A549 (cell line): ENCODE measurements around the gene BABAM2.

Experiments
- BHLHE40 ChIP-seq: IDR thresholded peaks from 2 replicates; pipeline ENCODE4 v1.6.1; 2012; ENCODE audit warnings: low read depth, low read length, inconsistent platforms
- CTCF ChIP-seq: fragments of >200 bp; sonication (Bioruptor Twin); formaldehyde crosslinking; IDR thresholded peaks from 3 replicates; pipeline ENCODE4 v1.5.1; 2016
- ELK1 ChIP-seq: fragments of 150-350 bp; IDR thresholded peaks from 2 replicates; pipeline ENCODE4 v1.6.1; 2014; ENCODE audit warnings: low read depth, mild to moderate bottlenecking, low read length
- EP300 ChIP-seq, 2 experiments: fragments of >200 bp; sonication (Bioruptor Twin); formaldehyde crosslinking; IDR thresholded peaks; 2 replicates in 1 of 2; 3 replicates in 1 of 2; pipeline ENCODE4 v1.6.1; 2016 to 2017
- HOXA7 ChIP-seq: fragments of 250-450 bp; sonication (Bioruptor Pico); IDR thresholded peaks from 2 replicates; pipeline ENCODE4 v1.5.0; 2020; ENCODE audit warnings: mild to moderate bottlenecking, moderate library complexity
- MAFK ChIP-seq: fragments of 450-650 bp; IDR thresholded peaks from 2 replicates; pipeline ENCODE4 v1.6.1; 2014; ENCODE audit not compliant: partially characterized antibody
- MAX ChIP-seq: IDR thresholded peaks from 2 replicates; pipeline ENCODE4 v1.6.1; 2012
- POLR2A ChIP-seq: IDR thresholded peaks from 2 replicates; pipeline ENCODE4 v1.6.1; 2012; ENCODE audit warnings: mild to moderate bottlenecking, low read length
- RAD21 ChIP-seq, 2 experiments: fragments of >200 bp in 1 of 2; sonication (Bioruptor Twin) in 1 of 2; formaldehyde crosslinking in 1 of 2; IDR thresholded peaks in 1 of 2; conservative IDR thresholded peaks in 1 of 2; 2 replicates in 1 of 2; 3 replicates in 1 of 2; pipeline ENCODE4 v1.6.1; 2012 to 2018; ENCODE audit warnings: inconsistent platforms in 1 of 2
- TP53 ChIP-seq: fragments of 250-450 bp; sonication (Bioruptor Pico); IDR thresholded peaks from 2 replicates; pipeline ENCODE4 v1.5.0; 2021; ENCODE audit warnings: mild to moderate bottlenecking, moderate library complexity
- ZC3H11A ChIP-seq: fragments of 450-650 bp; IDR thresholded peaks from 2 replicates; pipeline ENCODE4 v1.6.1; 2014; ENCODE audit warnings: antibody characterized with exemption, mild to moderate bottlenecking

- no peak for TF ChIP-seq EP300 (IDR thresholded peaks at IDR 0.05)
- no peak for TF ChIP-seq ZC3H11A
- TF ChIP-seq CTCF, result no peak
- no peak for TF ChIP-seq TP53 (CRISPR knock-in tag)
- TF ChIP-seq MAX, result no peak
- no peak for TF ChIP-seq POLR2A
- no peak for TF ChIP-seq HOXA7 (CRISPR knock-in tag)
- TF ChIP-seq BHLHE40, result no peak
- TF ChIP-seq ELK1, result no peak
- no peak for TF ChIP-seq RAD21 (conservative IDR thresholded peaks at IDR 0.05 in 1 of 2, IDR thresholded peaks at IDR 0.05 in 1 of 2)
- no peak for TF ChIP-seq MAFK
Measured at GRCh38 chr2:28248511-28248910, 358.0 kb downstream of the BABAM2 start.
